Measurements from ENCODE around the gene SLC25A48.

DNA sequence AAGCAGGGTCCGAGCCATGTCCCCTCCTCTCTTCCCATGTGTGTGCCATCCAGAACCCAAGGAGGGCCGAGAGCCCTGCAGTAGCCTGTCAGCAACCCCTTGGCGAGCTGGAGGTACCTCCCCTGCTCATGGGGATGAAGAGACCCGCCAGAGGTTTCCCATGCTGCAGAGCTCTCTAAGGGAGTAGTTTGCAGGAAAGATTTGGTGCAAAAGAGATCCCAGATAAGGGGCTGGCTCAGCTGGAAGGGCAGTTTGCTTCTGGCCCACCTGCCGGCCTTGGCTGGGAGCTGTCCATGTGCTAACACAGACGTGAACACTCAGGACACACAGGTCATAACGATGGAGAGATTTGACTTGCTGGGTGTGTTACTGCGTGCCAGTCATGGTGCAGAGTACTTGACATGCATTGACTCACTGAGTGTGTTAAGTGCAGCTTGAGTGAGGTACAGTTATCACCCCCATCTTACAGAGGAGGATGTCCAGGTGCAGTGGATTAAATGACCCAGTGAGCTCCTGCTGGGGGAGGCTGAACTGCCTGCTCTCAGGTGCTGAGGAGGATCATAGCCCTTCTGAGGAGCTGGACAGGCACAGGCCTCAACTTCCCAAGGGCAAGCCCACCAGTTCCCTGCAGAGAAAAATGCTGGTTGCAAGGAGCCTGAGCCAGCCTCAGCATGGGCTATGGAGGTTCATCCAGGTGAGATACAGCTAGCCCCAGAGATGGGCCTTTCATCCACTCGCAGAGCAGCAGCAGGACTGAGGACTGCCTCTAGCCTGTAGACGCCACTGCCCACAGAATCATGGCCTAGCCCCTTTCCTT, 6.3 kb upstream of the SLC25A48 start:
- TF ChIP-seq, protein P1, sequence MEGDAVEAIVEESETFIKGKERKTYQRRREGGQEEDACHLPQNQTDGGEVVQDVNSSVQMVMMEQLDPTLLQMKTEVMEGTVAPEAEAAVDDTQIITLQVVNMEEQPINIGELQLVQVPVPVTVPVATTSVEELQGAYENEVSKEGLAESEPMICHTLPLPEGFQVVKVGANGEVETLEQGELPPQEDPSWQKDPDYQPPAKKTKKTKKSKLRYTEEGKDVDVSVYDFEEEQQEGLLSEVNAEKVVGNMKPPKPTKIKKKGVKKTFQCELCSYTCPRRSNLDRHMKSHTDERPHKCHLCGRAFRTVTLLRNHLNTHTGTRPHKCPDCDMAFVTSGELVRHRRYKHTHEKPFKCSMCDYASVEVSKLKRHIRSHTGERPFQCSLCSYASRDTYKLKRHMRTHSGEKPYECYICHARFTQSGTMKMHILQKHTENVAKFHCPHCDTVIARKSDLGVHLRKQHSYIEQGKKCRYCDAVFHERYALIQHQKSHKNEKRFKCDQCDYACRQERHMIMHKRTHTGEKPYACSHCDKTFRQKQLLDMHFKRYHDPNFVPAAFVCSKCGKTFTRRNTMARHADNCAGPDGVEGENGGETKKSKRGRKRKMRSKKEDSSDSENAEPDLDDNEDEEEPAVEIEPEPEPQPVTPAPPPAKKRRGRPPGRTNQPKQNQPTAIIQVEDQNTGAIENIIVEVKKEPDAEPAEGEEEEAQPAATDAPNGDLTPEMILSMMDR (IDR thresholded peaks at IDR 0.05; ENCODE audit: borderline replicate concordance, extremely low read depth, low read length, poor library complexity, severe bottlenecking), result no peak
- TF ChIP-seq EZH2 (IDR thresholded peaks at IDR 0.05; ENCODE audit: borderline replicate concordance, low read depth, low read length, severe bottlenecking), result no peak
